ENCODE data around the gene RPTOR.

Gene RPTOR

DNA sequence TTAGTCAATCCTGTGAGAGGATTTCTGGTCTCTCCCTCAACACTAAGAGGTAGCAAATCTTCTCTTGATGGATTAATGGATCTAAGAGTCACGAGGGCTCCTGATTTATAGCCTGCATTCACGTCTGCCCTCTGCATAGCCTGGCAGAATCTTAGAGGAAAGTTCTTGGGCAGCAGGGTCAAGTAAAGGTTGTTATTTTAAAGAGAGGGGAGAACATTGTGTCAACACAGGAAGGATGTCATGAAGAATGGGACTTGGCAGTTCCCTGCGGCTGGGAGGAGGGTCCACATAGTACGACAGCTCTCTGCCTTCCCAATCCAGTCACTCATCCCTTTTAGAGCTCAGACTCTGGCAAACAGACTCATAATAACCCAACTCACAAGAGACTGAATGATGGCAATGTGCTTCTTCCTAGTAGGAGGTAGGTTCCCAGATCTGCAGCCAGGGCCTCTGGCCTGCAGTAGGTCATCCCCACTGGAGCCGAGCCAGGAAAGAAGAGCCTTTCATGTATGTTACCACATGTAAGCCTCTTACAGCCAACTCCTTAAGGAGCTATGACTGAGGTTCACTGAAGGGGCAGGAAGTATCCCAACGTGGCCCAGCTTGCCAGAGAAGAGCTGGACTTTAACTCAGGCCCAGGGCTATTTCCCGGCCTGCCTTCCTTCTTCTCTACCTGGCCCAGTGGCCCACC lies 25.4 kb upstream of the RPTOR start:
- Histone ChIP-seq H3K4me3 (ENCODE audit: low read length) (no peak overlapping the region), H3K9ac (ENCODE audit: low read length) (no peak overlapping the region), H3K36me3 (ENCODE audit: control insufficient read depth, insufficient read depth, low read length) (no peaks in the 10 kb centered on the region), H3K27me3 (ENCODE audit: control insufficient read depth, insufficient read depth, low read length) (no peaks in the 10 kb centered on the region), H3K4me1 (ENCODE audit: control insufficient read depth, insufficient read depth, low read length) (no peaks in the 10 kb centered on the region), H3K9me3 (ENCODE audit: control insufficient read depth, low read length) (no peaks in the 10 kb centered on the region)

DNA sequence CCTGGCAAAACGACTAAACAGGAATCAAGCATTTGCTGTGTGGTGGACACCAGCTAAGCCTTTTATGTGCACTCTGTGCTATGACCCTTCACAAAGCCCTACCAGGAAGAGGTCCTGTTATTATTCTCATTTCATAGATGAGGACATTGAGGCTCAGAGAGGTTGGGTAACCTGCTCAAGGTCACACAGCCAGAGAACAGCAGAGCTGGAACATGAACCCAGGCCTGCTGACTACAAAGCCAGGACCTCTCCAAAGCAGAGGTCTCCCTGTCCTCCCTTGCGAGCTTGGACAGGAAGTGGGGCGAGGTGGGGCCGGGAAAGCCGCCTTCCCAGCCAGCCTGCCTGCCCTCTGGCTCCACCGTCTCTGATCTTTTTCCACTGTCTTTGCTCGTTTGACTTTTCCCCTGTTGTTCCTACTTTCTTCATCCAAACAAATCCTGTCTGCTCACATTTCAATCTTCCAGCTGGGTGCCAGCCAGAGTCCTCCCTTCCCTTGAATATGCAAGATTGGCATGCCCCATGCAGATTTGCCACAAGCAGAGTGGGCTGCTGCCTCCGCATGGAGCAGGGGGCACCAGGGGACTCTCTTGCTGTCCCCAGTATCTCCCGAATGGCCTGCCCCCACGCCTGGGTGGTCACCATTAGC lies 23.7 kb upstream of the RPTOR start:
- peaks cover 1% of the 10 kb centered on the region for H3K27me3 ChIP-seq (ENCODE audit: control insufficient read depth, insufficient read depth, low read length)

DNA sequence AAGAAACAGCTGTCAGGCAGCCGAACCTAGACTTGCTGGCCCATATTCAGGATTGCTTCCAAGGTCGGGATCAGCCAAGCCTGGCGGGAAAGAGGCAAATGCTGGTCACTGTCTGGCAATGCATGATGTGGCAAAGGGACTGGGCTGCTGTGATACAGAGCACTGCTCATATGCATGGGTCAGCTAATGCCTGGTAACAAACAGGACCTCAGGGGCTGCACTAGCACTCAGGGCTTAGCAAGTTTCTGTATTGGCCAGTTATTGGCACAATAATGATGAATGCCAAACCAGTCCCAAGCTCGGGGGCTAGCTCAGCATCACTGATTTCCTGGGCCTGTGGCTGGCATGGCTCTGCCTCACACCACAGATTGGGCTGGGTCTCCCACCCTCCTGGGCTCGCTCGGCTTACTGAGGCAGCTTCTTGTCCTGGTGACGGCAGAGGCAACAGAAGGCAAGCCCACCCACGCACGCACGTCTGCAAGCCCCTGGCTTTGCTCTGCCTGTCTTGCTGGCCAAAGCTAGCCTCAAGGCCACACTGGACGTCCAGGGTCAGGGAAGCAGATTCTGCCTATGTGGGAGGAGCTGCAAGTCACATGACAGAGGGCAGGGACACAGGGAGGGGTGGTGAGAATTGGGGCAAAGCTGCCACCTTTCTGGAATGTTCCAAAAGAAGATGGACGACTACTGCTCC lies 21.4 kb upstream of the RPTOR start:
- Histone ChIP-seq H3K9me3 (ENCODE audit: control insufficient read depth, low read length) (no peaks in the 10 kb centered on the region), H3K36me3 (ENCODE audit: control insufficient read depth, insufficient read depth, low read length) (no peaks in the 10 kb centered on the region), H3K4me3 (ENCODE audit: low read length) (no peak overlapping the region), H3K27me3 (ENCODE audit: control insufficient read depth, insufficient read depth, low read length) (peaks cover 15% of the 10 kb centered on the region), H3K9ac (ENCODE audit: low read length) (no peak overlapping the region), H3K4me1 (ENCODE audit: control insufficient read depth, insufficient read depth, low read length) (no peaks in the 10 kb centered on the region)

More for the DNA sequence above, 23.7 kb upstream of the RPTOR start:
- Histone ChIP-seq H3K4me1 (ENCODE audit: control insufficient read depth, insufficient read depth, low read length) (no peaks in the 10 kb centered on the region), H3K9ac (ENCODE audit: low read length) (no peak overlapping the region), H3K36me3 (ENCODE audit: control insufficient read depth, insufficient read depth, low read length) (no peaks in the 10 kb centered on the region), H3K4me3 (ENCODE audit: low read length) (no peak overlapping the region), H3K9me3 (ENCODE audit: control insufficient read depth, low read length) (no peaks in the 10 kb centered on the region)

DNA sequence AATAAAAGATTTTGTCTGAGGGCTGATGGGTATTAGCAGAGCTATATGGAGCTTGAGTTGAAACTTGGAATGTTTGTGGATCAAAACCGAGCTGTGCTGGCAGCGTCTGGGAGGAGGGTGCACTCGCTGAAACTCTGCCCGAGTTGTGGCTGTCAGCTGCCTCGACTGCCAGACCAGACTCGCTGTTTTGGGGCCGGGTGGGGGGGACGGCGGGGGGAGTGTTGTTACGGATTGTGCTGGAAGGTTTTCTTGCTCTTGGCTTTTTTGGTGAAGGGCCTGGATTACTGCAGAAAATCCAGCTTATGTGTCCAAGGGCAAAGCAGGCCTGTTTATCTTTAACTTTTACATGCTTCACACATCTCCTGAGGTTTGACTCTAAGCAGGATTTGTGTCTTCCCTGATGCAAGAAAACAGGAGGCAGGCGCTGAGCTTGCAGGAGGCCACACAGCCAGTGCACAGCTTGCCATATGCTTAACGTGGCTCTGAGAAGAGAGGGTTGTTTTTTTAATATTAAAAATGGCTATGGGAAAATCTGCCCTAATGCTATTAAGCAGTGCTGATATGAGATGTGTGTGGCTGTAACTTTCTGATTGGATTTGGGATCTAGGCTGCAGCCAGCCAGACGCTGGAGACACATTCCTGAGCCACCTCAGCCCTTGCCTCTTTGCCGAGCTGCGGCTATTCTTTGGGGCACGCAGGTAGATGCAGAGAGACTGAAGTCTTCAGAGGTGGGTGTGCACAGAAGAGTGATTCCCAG lies 20.5 kb upstream of the RPTOR start:
- Histone ChIP-seq H3K9me3 (ENCODE audit: control insufficient read depth, low read length) (no peaks in the 10 kb centered on the region), H3K36me3 (ENCODE audit: control insufficient read depth, insufficient read depth, low read length) (no peaks in the 10 kb centered on the region), H3K9ac (ENCODE audit: low read length) (no peak overlapping the region), H3K27me3 (ENCODE audit: control insufficient read depth, insufficient read depth, low read length) (peaks cover 15% of the 10 kb centered on the region), H3K4me1 (ENCODE audit: control insufficient read depth, insufficient read depth, low read length) (no peaks in the 10 kb centered on the region), H3K4me3 (ENCODE audit: low read length) (no peak overlapping the region)

DNA sequence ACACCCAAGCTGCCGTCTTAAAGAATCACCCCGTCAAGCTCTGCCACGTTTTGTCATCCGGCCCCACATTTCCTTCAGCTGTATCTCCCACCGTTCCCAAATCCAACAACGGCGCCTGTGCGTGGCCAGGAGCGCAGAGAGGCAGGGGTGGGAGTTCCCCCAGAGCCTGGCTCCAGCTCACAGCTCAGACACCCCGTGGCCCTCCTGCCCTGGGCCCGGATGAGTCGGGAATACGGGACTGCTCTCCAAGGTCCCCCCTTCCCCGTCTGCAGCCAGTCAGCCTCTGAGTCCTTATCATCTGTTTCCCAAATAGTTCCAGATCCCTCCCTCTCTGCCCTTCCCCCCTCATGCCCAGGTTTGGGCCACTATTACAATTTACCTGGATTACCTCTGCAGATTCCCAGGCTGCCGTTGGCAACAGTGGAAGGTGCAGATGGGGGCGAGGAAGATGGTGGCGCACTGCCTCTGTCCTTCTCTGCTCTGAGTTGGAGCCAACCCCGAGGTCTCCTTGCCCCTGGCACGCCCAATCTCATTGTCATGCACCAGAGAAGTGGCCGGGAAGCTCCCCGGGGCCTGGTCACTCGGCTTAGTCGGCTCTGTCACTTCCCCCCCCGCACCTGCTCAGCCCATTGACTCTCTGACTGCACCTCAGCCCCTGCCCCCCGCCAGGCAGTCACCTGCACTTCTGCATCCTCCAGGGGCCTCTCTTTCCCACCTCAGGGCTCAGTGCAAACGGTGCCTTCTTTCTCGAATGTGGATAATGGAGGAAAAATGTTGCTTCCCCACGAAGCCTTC lies 18.3 kb upstream of the RPTOR start:
- Histone ChIP-seq H3K4me3 (ENCODE audit: low read length) (no peak overlapping the region), H3K9ac (ENCODE audit: low read length) (no peak overlapping the region)

GRCh38 chr17:80527016-80527645 lies 17.5 kb upstream of the RPTOR start:
- no peaks in the 10 kb centered on the region for H3K4me1 ChIP-seq (ENCODE audit: control insufficient read depth, insufficient read depth, low read length)
- H3K4me3 ChIP-seq (ENCODE audit: low read length): no peak overlapping the region
- peaks cover 15% of the 10 kb centered on the region for H3K27me3 ChIP-seq (ENCODE audit: control insufficient read depth, insufficient read depth, low read length)
- H3K9ac ChIP-seq (ENCODE audit: low read length): no peak overlapping the region
- no peaks in the 10 kb centered on the region for H3K36me3 ChIP-seq (ENCODE audit: control insufficient read depth, insufficient read depth, low read length)
- no peaks in the 10 kb centered on the region for H3K9me3 ChIP-seq (ENCODE audit: control insufficient read depth, low read length)

More for the DNA sequence above, 18.3 kb upstream of the RPTOR start:
- Histone ChIP-seq H3K27me3 (ENCODE audit: control insufficient read depth, insufficient read depth, low read length) (peaks cover 15% of the 10 kb centered on the region), H3K9me3 (ENCODE audit: control insufficient read depth, low read length) (no peaks in the 10 kb centered on the region), H3K36me3 (ENCODE audit: control insufficient read depth, insufficient read depth, low read length) (no peaks in the 10 kb centered on the region), H3K4me1 (ENCODE audit: control insufficient read depth, insufficient read depth, low read length) (no peaks in the 10 kb centered on the region)

DNA sequence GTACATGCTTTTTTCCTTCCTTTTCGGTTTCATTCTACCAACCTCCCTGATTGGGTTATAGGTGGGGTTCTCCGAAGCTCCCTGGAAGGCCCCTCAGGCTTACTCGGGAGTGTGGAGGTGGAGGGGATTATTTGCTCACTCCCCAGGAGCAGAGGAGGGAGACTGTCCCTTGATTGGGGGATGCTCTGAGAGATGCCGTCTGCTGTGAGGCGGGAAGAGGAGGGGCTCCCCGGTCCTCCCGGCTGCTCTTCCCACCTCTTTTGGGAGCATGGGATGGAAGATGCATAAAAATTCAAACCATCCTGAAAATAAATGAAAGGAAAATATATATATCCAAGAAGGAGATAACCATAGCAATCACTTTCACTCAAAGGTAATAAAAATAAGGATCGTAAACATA lies 16.1 kb upstream of the RPTOR start:
- Histone ChIP-seq H3K9me3 (ENCODE audit: control insufficient read depth, low read length) (no peaks in the 10 kb centered on the region), H3K27me3 (ENCODE audit: control insufficient read depth, insufficient read depth, low read length) (peaks cover 15% of the 10 kb centered on the region)

GRCh38 chr17:80529104-80529903 lies 15.3 kb upstream of the RPTOR start:
- no peaks in the 10 kb centered on the region for H3K9me3 ChIP-seq (ENCODE audit: control insufficient read depth, low read length)
- no peaks in the 10 kb centered on the region for H3K36me3 ChIP-seq (ENCODE audit: control insufficient read depth, insufficient read depth, low read length)
- no peak overlapping the region for H3K9ac ChIP-seq (ENCODE audit: low read length)
- H3K4me3 ChIP-seq (ENCODE audit: low read length): no peak overlapping the region
- H3K27me3 ChIP-seq (ENCODE audit: control insufficient read depth, insufficient read depth, low read length): peaks cover 15% of the 10 kb centered on the region
- no peaks in the 10 kb centered on the region for H3K4me1 ChIP-seq (ENCODE audit: control insufficient read depth, insufficient read depth, low read length)

More for the DNA sequence above, 16.1 kb upstream of the RPTOR start:
- H3K9ac ChIP-seq (ENCODE audit: low read length): no peak overlapping the region
- no peaks in the 10 kb centered on the region for H3K4me1 ChIP-seq (ENCODE audit: control insufficient read depth, insufficient read depth, low read length)
- no peaks in the 10 kb centered on the region for H3K36me3 ChIP-seq (ENCODE audit: control insufficient read depth, insufficient read depth, low read length)
- H3K4me3 ChIP-seq (ENCODE audit: low read length): no peak overlapping the region

GRCh38 chr17:80529904-80530292 lies 14.7 kb upstream of the RPTOR start:
- H3K27me3 ChIP-seq (ENCODE audit: control insufficient read depth, insufficient read depth, low read length): peaks cover 15% of the 10 kb centered on the region
- no peaks in the 10 kb centered on the region for H3K9me3 ChIP-seq (ENCODE audit: control insufficient read depth, low read length)

GRCh38 chr17:80531400-80531799 lies 13.2 kb upstream of the RPTOR start:
- Histone ChIP-seq H3K36me3 (ENCODE audit: control insufficient read depth, insufficient read depth, low read length) (no peaks in the 10 kb centered on the region), H3K9ac (ENCODE audit: low read length) (no peak overlapping the region), H3K4me1 (ENCODE audit: control insufficient read depth, insufficient read depth, low read length) (no peaks in the 10 kb centered on the region), H3K4me3 (ENCODE audit: low read length) (no peak overlapping the region), H3K9me3 (ENCODE audit: control insufficient read depth, low read length) (no peaks in the 10 kb centered on the region), H3K27me3 (ENCODE audit: control insufficient read depth, insufficient read depth, low read length) (peaks cover 10% of the 10 kb centered on the region)

More at GRCh38 chr17:80529904-80530292, 14.7 kb upstream of the RPTOR start:
- Histone ChIP-seq H3K4me1 (ENCODE audit: control insufficient read depth, insufficient read depth, low read length) (no peaks in the 10 kb centered on the region), H3K9ac (ENCODE audit: low read length) (no peak overlapping the region), H3K4me3 (ENCODE audit: low read length) (no peak overlapping the region), H3K36me3 (ENCODE audit: control insufficient read depth, insufficient read depth, low read length) (no peaks in the 10 kb centered on the region)
